ENCODE data around the gene ODC1.

GRCh38 chr2:10424051-10424450 lies 24.1 kb downstream of the ODC1 start:
- no peak for TF ChIP-seq CTCF (IDR thresholded peaks at IDR 0.05; ENCODE audit: extremely low read depth in 1 of 2, insufficient read depth in 1 of 2, low read depth in 1 of 2, low read length in 2 of 2)
- TF ChIP-seq POLR2A (IDR thresholded peaks at IDR 0.05; ENCODE audit: low read depth, low read length): no peak
- no peak for TF ChIP-seq FOS (IDR thresholded peaks at IDR 0.05; ENCODE audit: borderline replicate concordance, insufficient read depth, low read length)
- no peak for TF ChIP-seq POLR2AphosphoS5 (IDR thresholded peaks at IDR 0.05; ENCODE audit: insufficient read depth, low read depth, low read length)
- TF ChIP-seq MYC (IDR thresholded peaks at IDR 0.05; ENCODE audit: low read depth, low read length): no peak
- TF ChIP-seq MAX (IDR thresholded peaks at IDR 0.05; ENCODE audit: insufficient read depth, insufficient read length): no peak
- no peak for TF ChIP-seq GATA2 (IDR thresholded peaks at IDR 0.05; ENCODE audit: insufficient read depth, insufficient read length, low read depth, low read length)
- no peak for TF ChIP-seq EZH2 (IDR thresholded peaks at IDR 0.05; ENCODE audit: borderline replicate concordance, low read depth, low read length, severe bottlenecking)
- TF ChIP-seq JUN (IDR thresholded peaks at IDR 0.05; ENCODE audit: borderline replicate concordance, insufficient read depth, insufficient read length, low read depth): no peak
